Keratinocyte (primary cell): Measurements from ENCODE around the gene PYGO1. TPM values are rescaled to one million over a fixed set of nuclear protein-coding genes. Genes with fewer than 3 reads are reported as not detected.

Source experiments
- DNase-seq: peaks from one replicate; pipeline ENCODE4 v3.0.0-alpha.2; 2011; ENCODE audit warnings: low read depth, missing footprints, low spot score
- FAIRE-seq: peaks from 2 replicates; lab custom pipeline; 2011; peaks lifted over from hg19 to GRCh38; lab: Jason Lieb, UNC
- H2AFZ ChIP-seq: 2 replicates; pipeline ENCODE4 v1.6.0; 2012; ENCODE audit warnings: low read length, control low read depth, inconsistent platforms; ENCODE audit not compliant: control insufficient read depth
- H3K27ac ChIP-seq: 2 replicates; pipeline ENCODE4 v1.5.1; 2011; ENCODE audit warnings: low read length; ENCODE audit not compliant: control insufficient read depth, insufficient read depth
- H3K27me3 ChIP-seq: 3 replicates; pipeline ENCODE4 v1.6.0; 2011; ENCODE audit warnings: low read length; ENCODE audit not compliant: control insufficient read depth, insufficient read depth; ENCODE audit errors: extremely low read depth
- H3K36me3 ChIP-seq, 2 experiments: 2 replicates in 1 of 2; 3 replicates in 1 of 2; pipeline ENCODE4 v1.5.1; 2011; ENCODE audit warnings: low read length in 2 of 2, mild to moderate bottlenecking in 1 of 2; ENCODE audit not compliant: control insufficient read depth in 2 of 2, insufficient read depth in 2 of 2; ENCODE audit errors: extremely low read depth in 1 of 2
- H3K4me1 ChIP-seq: 3 replicates; pipeline ENCODE4 v1.5.1; 2011; ENCODE audit warnings: low read length; ENCODE audit not compliant: control insufficient read depth, insufficient read depth; ENCODE audit errors: extremely low read depth
- H3K4me2 ChIP-seq: 3 replicates; pipeline ENCODE4 v1.6.0; 2011; ENCODE audit warnings: low read depth, low read length; ENCODE audit not compliant: control insufficient read depth, insufficient read depth; ENCODE audit errors: extremely low read depth
- H3K4me3 ChIP-seq, 3 experiments: fragments of 200-600 bp in 1 of 3; sonication (generic) in 1 of 3; 2 replicates in 2 of 3; 3 replicates in 1 of 3; pipeline ENCODE4 v1.5.1; 2011 to 2016; ENCODE audit warnings: low read length in 3 of 3, mild to moderate bottlenecking in 3 of 3, control low read depth in 2 of 3, inconsistent platforms in 1 of 3, low read depth in 1 of 3, mixed read lengths in 1 of 3, mixed run types in 1 of 3, moderate library complexity in 1 of 3; ENCODE audit not compliant: control insufficient read depth in 2 of 3, insufficient read depth in 2 of 3; ENCODE audit errors: extremely low read depth in 1 of 3
- H3K79me2 ChIP-seq: 2 replicates; pipeline ENCODE4 v1.6.0; 2012; ENCODE audit warnings: low read length; ENCODE audit not compliant: control insufficient read depth, insufficient read depth
- H3K9ac ChIP-seq: 3 replicates; pipeline ENCODE4 v1.6.0; 2011; ENCODE audit warnings: low read length; ENCODE audit not compliant: control insufficient read depth, insufficient read depth; ENCODE audit errors: extremely low read depth
- H3K9me1 ChIP-seq: 3 replicates; pipeline ENCODE4 v1.6.0; 2011; ENCODE audit warnings: low read length; ENCODE audit not compliant: control insufficient read depth, insufficient read depth; ENCODE audit errors: extremely low read depth
- H3K9me3 ChIP-seq: 2 replicates; pipeline ENCODE4 v1.5.1; 2012; ENCODE audit warnings: low read depth, low read length; ENCODE audit not compliant: control insufficient read depth
- H4K20me1 ChIP-seq: 3 replicates; pipeline ENCODE4 v1.6.0; 2011; ENCODE audit warnings: low read length; ENCODE audit not compliant: control insufficient read depth, insufficient read depth; ENCODE audit errors: extremely low read depth
- CTCF ChIP-seq, 3 experiments: IDR thresholded peaks in 1 of 3; conservative IDR thresholded peaks in 1 of 3; optimal IDR thresholded peaks in 1 of 3; 2 replicates in 2 of 3; 3 replicates in 1 of 3; pipeline versions ENCODE3 to v1.5.1; 2011; ENCODE audit warnings: low read length in 3 of 3, mild to moderate bottlenecking in 3 of 3, moderate library complexity in 2 of 3, control low read depth in 1 of 3, inconsistent platforms in 1 of 3; ENCODE audit not compliant: insufficient read depth in 2 of 3; ENCODE audit errors: extremely low read depth in 1 of 3
- EZH2 ChIP-seq: IDR thresholded peaks from one replicate; pipeline ENCODE4 v1.6.1; 2012; ENCODE audit warnings: inconsistent platforms, mild to moderate bottlenecking, low read length, moderate library complexity
- dilution Hi-C: fragments of 300-500 bp; cut with MboI; formaldehyde crosslinking; loops from one replicate; pipeline ENCODE4 v1.7.0; 2020; ENCODE audit warnings: low sequenced_read_pairs; ENCODE audit not compliant: extremely low pct_ligation_motif_present
- polyA plus RNA-seq, 5 experiments: library from polyadenylated mRNA; depleted of rRNA in 3 of 5; stranded (reverse) in 3 of 5; stranded (forward) in 1 of 5; unstranded in 1 of 5; fragments of >200 nt; gene quantifications; 1 replicate in 1 of 5; 2 replicates in 3 of 5; 3 replicates in 1 of 5; pipeline versions ENCODE4 v1.2.1 to v1.2.3, GENCODE V29; 2011 to 2012; ENCODE audit warnings: missing spikeins in 2 of 5, low read depth in 1 of 5, low replicate concordance in 1 of 5

Gene PYGO1
- polyA plus RNA-seq, 1 donor (not counting 4 experiments of a cell fraction or from before 2014, with no cell fraction given) = 2.2 TPM

- DNase-seq = no peak
- Histone ChIP-seq H3K27ac (no peak overlapping the region), H3K79me2 (no peaks in the 10 kb centered on the region), H3K9me1 (no peaks in the 10 kb centered on the region), H3K9ac (no peak overlapping the region), H4K20me1 (no peaks in the 10 kb centered on the region), H3K4me1 (no peaks in the 10 kb centered on the region), H2AFZ (no peak overlapping the region), H3K9me3 (no peaks in the 10 kb centered on the region), H3K27me3 (no peaks in the 10 kb centered on the region), H3K4me3 (no peak overlapping the region), H3K4me2 (no peak overlapping the region), H3K36me3 (no peaks in the 10 kb centered on the region)
- no peak for FAIRE-seq
- dilution Hi-C loops = no loop called here
- TF ChIP-seq EZH2 (no peak), CTCF (optimal IDR thresholded peaks at IDR 0.05 in 1 of 3, IDR thresholded peaks at IDR 0.05 in 1 of 3, conservative IDR thresholded peaks at IDR 0.05 in 1 of 3; ENCODE audit: extremely low read depth in 1 of 3, insufficient read depth in 2 of 3, low read length in 3 of 3) (no peak)
Measured at GRCh38 chr15:55518009-55518408, 70.1 kb downstream of the PYGO1 start.

- Histone ChIP-seq H3K4me1 (no peaks in the 10 kb centered on the region), H3K79me2 (no peaks in the 10 kb centered on the region), H4K20me1 (no peaks in the 10 kb centered on the region), H2AFZ (no peak overlapping the region), H3K9ac (no peak overlapping the region), H3K27me3 (no peaks in the 10 kb centered on the region), H3K4me2 (no peak overlapping the region), H3K9me1 (no peaks in the 10 kb centered on the region), H3K4me3 (no peak overlapping the region), H3K27ac (no peak overlapping the region), H3K36me3 (no peaks in the 10 kb centered on the region), H3K9me3 (no peaks in the 10 kb centered on the region)
- DNase-seq (no peak), FAIRE-seq (no peak)
- dilution Hi-C loops = no loop called here
- no peak for TF ChIP-seq CTCF (optimal IDR thresholded peaks at IDR 0.05 in 1 of 3, IDR thresholded peaks at IDR 0.05 in 1 of 3, conservative IDR thresholded peaks at IDR 0.05 in 1 of 3; ENCODE audit: extremely low read depth in 1 of 3, insufficient read depth in 2 of 3, low read length in 3 of 3)
- TF ChIP-seq EZH2 = no peak
Measured at GRCh38 chr15:55515991-55516776, 72.0 kb downstream of the PYGO1 start.
